LHCN-M2 (cell line): ENCODE results near the gene ATP1A3. TPM values are rescaled to one million over a fixed set of nuclear protein-coding genes. Genes with fewer than 3 reads are reported as not detected.

Source experiments
- DNase-seq: peaks from one replicate; pipeline ENCODE4 v3.0.0-alpha.2; 2012; ENCODE audit warnings: low read depth
- total RNA-seq: library from RNA; depleted of rRNA; stranded (reverse); fragments of >200 nt; gene quantifications from 2 replicates; pipeline ENCODE4 v1.2.3, GENCODE V29; 2014

ATP1A3 gene
- total RNA-seq, 1 experiment from 2014 or later: 0.40 TPM

- no peak for DNase-seq
These were observed 6.7 kb downstream of the ATP1A3 start for GRCh38 chr19:41987141-41987860.

GRCh38 chr19:41984961-41985360, 9.1 kb downstream of the ATP1A3 start:
- no peak for DNase-seq

- DNase-seq: no peak
These were observed 12.3 kb downstream of the ATP1A3 start for GRCh38 chr19:41981724-41982123.

- no peak for DNase-seq
These were observed 15.6 kb downstream of the ATP1A3 start for GRCh38 chr19:41978470-41978869.

- DNase-seq: no peak
These were observed 16.1 kb downstream of the ATP1A3 start for GRCh38 chr19:41977916-41978315.

GRCh38 chr19:41974652-41975051, 19.4 kb downstream of the ATP1A3 start:
- DNase-seq: no peak

GRCh38 chr19:41971363-41971762, 22.7 kb downstream of the ATP1A3 start:
- no peak for DNase-seq

- no peak for DNase-seq
These were observed 24.1 kb downstream of the ATP1A3 start for GRCh38 chr19:41969772-41970458.

GRCh38 chr19:41968751-41969595, 25.1 kb downstream of the ATP1A3 start:
- no peak for DNase-seq

- DNase-seq: no peak
These were observed 26.8 kb downstream of the ATP1A3 start for GRCh38 chr19:41967054-41967783.

- no peak for DNase-seq
These were observed 28.9 kb downstream of the ATP1A3 start for GRCh38 chr19:41965106-41965505.

GRCh38 chr19:41960973-41961372, 33.1 kb downstream of the ATP1A3 start:
- no peak for DNase-seq

- DNase-seq: peak; percentile 86
These were observed 34.7 kb downstream of the ATP1A3 start, which contains the start of gene RABAC1 for GRCh38 chr19:41959056-41960053. TSS of gene RABAC1 (minus strand) at chr19:41959321. CDS start at chr19:41959292, 29 bp downstream.

- DNase-seq: peak; percentile 38
These were observed 35.5 kb downstream of the ATP1A3 start for GRCh38 chr19:41958367-41959055.

- DNase-seq: peak; percentile 79
These were observed 36.1 kb downstream of the ATP1A3 start for GRCh38 chr19:41957838-41958366.

- DNase-seq: no peak
These were observed 36.7 kb downstream of the ATP1A3 start for GRCh38 chr19:41957161-41957837.

GRCh38 chr19:41956621-41957020, 37.4 kb downstream of the ATP1A3 start:
- DNase-seq: no peak

GRCh38 chr19:41955521-41955920, 38.5 kb downstream of the ATP1A3 start:
- no peak for DNase-seq
